ENCODE measurements around the gene TBC1D8. TPM values are rescaled to one million over a fixed set of nuclear protein-coding genes. Genes with fewer than 3 reads are reported as not detected.

Gene TBC1D8
- total and polyA plus RNA-seq, 3 donors from 2014 or later: 62.2 to 125 (median 90.1) TPM

GRCh38 chr2:101040072-101040471 lies 111.1 kb downstream of the TBC1D8 start:
- no peak for DNase-seq
- Histone ChIP-seq H3K4me3 (no peak overlapping the region), H3K4me1 (no peaks in the 10 kb centered on the region), H3K27me3 (no peaks in the 10 kb centered on the region), H3K36me3 (ENCODE audit: low read depth, missing control alignments) (no peaks in the 10 kb centered on the region), H3K27ac (no peak overlapping the region), H3K9me3 (no peaks in the 10 kb centered on the region)
- TF ChIP-seq POLR2A (IDR thresholded peaks at IDR 0.05) (no peak), CTCF (IDR thresholded peaks at IDR 0.05) (no peak)
- WGBS, 2 donors: 55 to 74% methylated on average over 13 of the region's 13 CpGs
- intact Hi-C loops (cut with DNase I; ENCODE audit: low total_unique reads): no loop called here

- Histone ChIP-seq H3K27me3 (no peaks in the 10 kb centered on the region), H3K4me3 (no peak overlapping the region), H3K4me1 (no peaks in the 10 kb centered on the region), H3K36me3 (ENCODE audit: low read depth, missing control alignments) (no peaks in the 10 kb centered on the region), H3K9me3 (no peaks in the 10 kb centered on the region), H3K27ac (no peak overlapping the region)
- no peak for DNase-seq
- TF ChIP-seq POLR2A (IDR thresholded peaks at IDR 0.05): no peak
- TF ChIP-seq CTCF (IDR thresholded peaks at IDR 0.05): peak; percentile 24 to 62 (median 47)
- WGBS, 2 donors: 95 to 96% methylated on average over 19 to 21 of the region's 21 CpGs
- intact Hi-C loops (cut with DNase I; ENCODE audit: low total_unique reads): loop anchor here (10.0 kb wide), 1 partner anchor 116 kb away; the partner anchor contains the start of gene TBC1D8
These were observed 112.5 kb downstream of the TBC1D8 start for GRCh38 chr2:101038455-101039255.

GRCh38 chr2:101037161-101037755 lies 113.9 kb downstream of the TBC1D8 start:
- no peak for DNase-seq
- TF ChIP-seq CTCF (IDR thresholded peaks at IDR 0.05) (no peak), POLR2A (IDR thresholded peaks at IDR 0.05) (no peak)
- Histone ChIP-seq H3K9me3 (no peaks in the 10 kb centered on the region), H3K36me3 (ENCODE audit: low read depth, missing control alignments) (no peaks in the 10 kb centered on the region), H3K27ac (no peak overlapping the region), H3K4me1 (no peaks in the 10 kb centered on the region), H3K4me3 (no peak overlapping the region), H3K27me3 (no peaks in the 10 kb centered on the region)
- intact Hi-C loops (cut with DNase I; ENCODE audit: low total_unique reads): loop anchor here (10.0 kb wide), 1 partner anchor 118 kb away; the partner anchor contains the start of gene TBC1D8
- WGBS, 2 donors: 92 to 94% methylated on average over 19 of the region's 19 CpGs

- Histone ChIP-seq H3K36me3 (ENCODE audit: low read depth, missing control alignments) (no peaks in the 10 kb centered on the region), H3K4me1 (no peaks in the 10 kb centered on the region), H3K9me3 (no peaks in the 10 kb centered on the region), H3K4me3 (no peak overlapping the region), H3K27ac (no peak overlapping the region), H3K27me3 (no peaks in the 10 kb centered on the region)
- WGBS, 2 donors: 71 to 72% methylated on average over 2 of the region's 2 CpGs
- TF ChIP-seq POLR2A (IDR thresholded peaks at IDR 0.05) (no peak), CTCF (IDR thresholded peaks at IDR 0.05) (peak; percentile 25 to 57 (median 43))
- intact Hi-C loops (cut with DNase I; ENCODE audit: low total_unique reads): loop anchor here (10.0 kb wide), 1 partner anchor 118 kb away; the partner anchor contains the start of gene TBC1D8
- no peak for DNase-seq
These were observed 114.6 kb downstream of the TBC1D8 start for GRCh38 chr2:101036562-101036961.

All from testis (tissue), 3 donors.